Measurements from ENCODE around the gene ADAM33.
A peak's percentile ranks its signal among the peaks of the same experiment; 100 is the strongest.

ADAM33 gene

GRCh38 chr20:3632311-3633004 is 49.4 kb downstream of the ADAM33 start:
- DNase-seq (ENCODE audit: low read depth in 1 of 2, low spot score in 1 of 2): peak in 1 of 2 experiments; percentile 30
- in situ Hi-C loops (cut with HindIII; ENCODE audit: low pct_unique_long_range_greater_than_20kb, low sequenced_read_pairs): no loop called here
- no peak for TF ChIP-seq JUND (IDR thresholded peaks at IDR 0.05; ENCODE audit: low read depth)

DNA sequence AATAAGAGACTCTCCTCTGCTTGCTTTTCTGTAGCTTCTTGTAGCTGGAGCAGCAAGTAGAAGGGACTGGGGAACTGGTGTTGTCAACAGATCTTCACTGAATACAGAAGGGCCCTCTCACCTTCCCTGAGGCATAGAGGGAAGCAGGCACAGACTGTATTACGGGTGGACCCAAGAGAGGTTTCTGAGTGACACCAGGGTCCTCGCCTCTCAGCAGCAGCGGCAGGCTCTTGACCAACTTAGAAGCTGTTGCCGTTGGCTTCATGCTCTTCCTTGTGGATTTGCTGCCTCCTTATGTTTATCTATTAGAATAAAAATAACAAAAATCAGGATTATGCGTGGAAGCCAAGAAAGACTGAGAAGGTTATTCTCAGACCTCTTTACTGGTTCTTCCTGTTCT is 50.3 kb downstream of the ADAM33 start:
- no peak for DNase-seq (ENCODE audit: low read depth in 1 of 2, low spot score in 1 of 2)
- TF ChIP-seq JUND (IDR thresholded peaks at IDR 0.05; ENCODE audit: low read depth): no peak
- in situ Hi-C loops (cut with HindIII; ENCODE audit: low pct_unique_long_range_greater_than_20kb, low sequenced_read_pairs): no loop called here

- in situ Hi-C loops (cut with HindIII; ENCODE audit: low pct_unique_long_range_greater_than_20kb, low sequenced_read_pairs): no loop called here
- no peak for TF ChIP-seq JUND (IDR thresholded peaks at IDR 0.05; ENCODE audit: low read depth)
- no peak for DNase-seq (ENCODE audit: low read depth in 1 of 2, low spot score in 1 of 2)
Measured at GRCh38 chr20:3630429-3630828, 51.4 kb downstream of the ADAM33 start.

DNA sequence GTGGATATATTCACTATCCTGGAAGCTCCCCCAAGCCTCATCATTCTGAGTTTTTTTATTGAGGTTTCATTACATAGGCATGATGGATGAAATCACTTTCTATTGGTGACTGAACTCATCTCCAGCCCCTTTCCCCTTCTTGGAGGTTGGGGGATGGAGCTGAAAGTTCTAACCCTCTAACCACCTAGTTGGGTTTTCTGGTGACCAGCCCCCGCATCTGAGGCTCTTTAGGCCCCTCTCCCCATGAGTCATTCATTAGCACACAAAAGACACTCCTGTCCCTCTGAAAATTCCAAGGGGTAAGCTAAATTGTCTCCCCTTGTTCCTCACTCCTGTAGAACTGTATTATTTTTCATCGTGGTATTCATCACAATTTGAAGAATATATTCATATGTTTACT is 51.9 kb downstream of the ADAM33 start:
- TF ChIP-seq JUND (IDR thresholded peaks at IDR 0.05; ENCODE audit: low read depth): no peak
- in situ Hi-C loops (cut with HindIII; ENCODE audit: low pct_unique_long_range_greater_than_20kb, low sequenced_read_pairs): no loop called here
- DNase-seq (ENCODE audit: low read depth in 1 of 2, low spot score in 1 of 2): no peak

DNA sequence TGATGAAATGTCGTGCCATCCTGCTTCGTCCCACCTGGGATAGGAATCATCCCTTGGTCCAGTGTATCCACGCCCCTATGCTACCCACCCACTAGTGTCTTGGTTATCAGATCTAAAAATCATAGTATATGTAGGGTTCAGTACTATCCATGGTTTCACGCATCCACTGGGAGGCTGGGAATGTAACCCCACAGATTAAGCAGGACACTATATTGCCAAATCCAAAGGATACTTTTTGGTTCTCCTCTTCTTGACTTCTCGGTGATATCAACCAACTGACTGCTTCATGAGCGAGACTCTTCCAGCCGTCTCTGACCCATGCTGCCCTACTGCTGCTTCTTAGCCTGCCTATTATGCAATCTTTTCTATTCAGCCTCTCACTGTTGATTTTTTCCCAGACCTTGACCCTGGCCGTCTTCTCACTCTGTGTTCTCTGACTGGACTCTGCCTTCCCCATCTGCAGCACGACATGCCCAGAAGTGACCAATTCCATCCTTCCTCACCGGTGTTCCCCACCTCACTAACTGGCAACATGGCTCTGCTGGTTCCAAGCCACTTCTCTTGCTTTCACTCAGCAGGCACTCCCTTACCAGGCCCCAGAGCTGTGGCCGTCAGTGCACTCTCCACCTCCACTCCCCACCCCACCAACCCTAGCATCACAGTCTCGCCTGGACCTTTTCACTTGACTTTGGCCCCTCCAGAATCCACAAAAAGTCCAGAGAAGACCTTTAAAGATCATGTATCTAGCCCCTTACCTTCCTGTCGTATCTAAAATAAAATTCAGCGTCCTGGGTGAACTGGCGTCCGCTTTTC is 53.1 kb downstream of the ADAM33 start:
- in situ Hi-C loops (cut with HindIII; ENCODE audit: low pct_unique_long_range_greater_than_20kb, low sequenced_read_pairs): no loop called here
- no peak for TF ChIP-seq JUND (IDR thresholded peaks at IDR 0.05; ENCODE audit: low read depth)

GRCh38 chr20:3627476-3627875 is 54.3 kb downstream of the ADAM33 start:
- no peak for DNase-seq (ENCODE audit: low read depth in 1 of 2, low spot score in 1 of 2)
- no peak for TF ChIP-seq JUND (IDR thresholded peaks at IDR 0.05; ENCODE audit: low read depth)
- in situ Hi-C loops (cut with HindIII; ENCODE audit: low pct_unique_long_range_greater_than_20kb, low sequenced_read_pairs): no loop called here

More for the DNA sequence above, 53.1 kb downstream of the ADAM33 start:
- DNase-seq (ENCODE audit: low read depth in 1 of 2, low spot score in 1 of 2): no peak

- in situ Hi-C loops (cut with HindIII; ENCODE audit: low pct_unique_long_range_greater_than_20kb, low sequenced_read_pairs): no loop called here
- no peak for DNase-seq (ENCODE audit: low read depth in 1 of 2, low spot score in 1 of 2)
- no peak for TF ChIP-seq JUND (IDR thresholded peaks at IDR 0.05; ENCODE audit: low read depth)
Measured at GRCh38 chr20:3622406-3622805, 59.4 kb downstream of the ADAM33 start.

DNA sequence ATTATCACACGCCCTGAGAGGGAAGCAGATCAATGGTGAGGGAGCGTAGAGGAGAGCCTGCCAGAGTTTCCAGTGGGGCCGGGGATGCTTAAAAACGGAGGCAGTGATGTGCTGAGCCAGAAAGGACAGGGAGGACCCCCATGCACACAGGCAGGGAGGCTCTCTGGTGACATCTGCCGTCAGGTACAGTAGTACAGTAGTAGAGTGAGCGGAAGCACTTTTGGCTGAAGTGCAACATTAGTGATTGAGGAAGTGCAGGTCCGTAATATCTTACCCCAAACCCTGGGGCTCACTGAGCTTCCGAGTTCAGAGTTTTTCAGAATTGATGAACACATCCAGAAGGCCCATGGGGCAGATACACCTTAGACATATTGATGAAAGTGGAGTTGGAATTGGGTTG is 60.7 kb downstream of the ADAM33 start:
- TF ChIP-seq JUND (IDR thresholded peaks at IDR 0.05; ENCODE audit: low read depth): no peak
- in situ Hi-C loops (cut with HindIII; ENCODE audit: low pct_unique_long_range_greater_than_20kb, low sequenced_read_pairs): no loop called here
- DNase-seq (ENCODE audit: low read depth in 1 of 2, low spot score in 1 of 2): no peak
